Measurements from ENCODE around the gene VAMP5.
"Not testable (repeated sequence)": the region's sequence is repeated elsewhere in the genome, so short reads cannot be mapped to it uniquely, and the experiment has no call there.

Gene VAMP5

GRCh38 chr2:85584857-85585780 lies 888 bp downstream of the VAMP5 start:
- no peak for DNase-seq

GRCh38 chr2:85585781-85586105 lies 1.5 kb downstream of the VAMP5 start:
- no peak for DNase-seq

GRCh38 chr2:85588236-85588635 lies 4.0 kb downstream of the VAMP5 start:
- no peak for DNase-seq

GRCh38 chr2:85588645-85589044 lies 4.4 kb downstream of the VAMP5 start:
- DNase-seq, result no peak

GRCh38 chr2:85589181-85589580 lies 5.0 kb downstream of the VAMP5 start:
- no peak for DNase-seq

- no peak for DNase-seq
Measured at GRCh38 chr2:85589982-85590791, 6.0 kb downstream of the VAMP5 start.

- no peak for DNase-seq
Measured at GRCh38 chr2:85590950-85591349, 6.7 kb downstream of the VAMP5 start.

- DNase-seq, result no peak
Measured at GRCh38 chr2:85591563-85591962, 7.3 kb downstream of the VAMP5 start.

- not testable (repeated sequence) for DNase-seq
Measured at GRCh38 chr2:85592299-85592698, 8.1 kb downstream of the VAMP5 start.

- no peak for DNase-seq
Measured at GRCh38 chr2:85593023-85593422, 8.8 kb downstream of the VAMP5 start.

- DNase-seq, result no peak
Measured at GRCh38 chr2:85594715-85595300, 10.6 kb downstream of the VAMP5 start.

GRCh38 chr2:85595301-85596025 lies 11.2 kb downstream of the VAMP5 start, which contains the start of gene RNF181:
Gene RNF181 (plus strand): TSS chr2:85595745. CDS start chr2:85595764, 19 bp downstream.
- peak; percentile 98 for DNase-seq

GRCh38 chr2:85596026-85596333 lies 11.7 kb downstream of the VAMP5 start:
- no peak for DNase-seq

GRCh38 chr2:85596486-85597143 lies 12.4 kb downstream of the VAMP5 start:
- no peak for DNase-seq

- DNase-seq, result no peak
Measured at GRCh38 chr2:85597241-85597640, 13.0 kb downstream of the VAMP5 start.

GRCh38 chr2:85598594-85599340 lies 14.5 kb downstream of the VAMP5 start:
- DNase-seq, result no peak

- no peak for DNase-seq
Measured at GRCh38 chr2:85599468-85600234, 15.4 kb downstream of the VAMP5 start.

- DNase-seq, result no peak
Measured at GRCh38 chr2:85600235-85600575, 16.0 kb downstream of the VAMP5 start.

GRCh38 chr2:85600951-85601770 lies 16.9 kb downstream of the VAMP5 start:
- DNase-seq, result no peak
